SU-DHL-6 (cell line): Measurements from ENCODE around the gene MMP20.

Source experiments
- H2AFZ ChIP-seq: fragments of 200-600 bp; sonication (generic); 2 replicates; pipeline ENCODE4 v1.6.1; 2014; ENCODE audit warnings: low read depth, mild to moderate bottlenecking, moderate library complexity, mixed read lengths, antibody characterized with exemption, low read length; ENCODE audit not compliant: severe bottlenecking
- H3F3A ChIP-seq: fragments of 200-600 bp; shearing (Covaris generic); 2 replicates; pipeline ENCODE4 v1.6.0; 2016; ENCODE audit warnings: antibody characterized with exemption, mild to moderate bottlenecking; ENCODE audit not compliant: insufficient read depth
- H3K27ac ChIP-seq: fragments of 200-600 bp; sonication (generic); 2 replicates; pipeline ENCODE4 v1.5.1; 2016; ENCODE audit warnings: low read depth, mild to moderate bottlenecking, low read length, moderate library complexity, mixed read lengths
- H3K27me3 ChIP-seq: fragments of 200-600 bp; sonication (generic), shearing (Covaris generic); 2 replicates; pipeline ENCODE4 v1.6.0; 2014; ENCODE audit warnings: mild to moderate bottlenecking, low read length
- H3K36me3 ChIP-seq: fragments of 200-600 bp; sonication (generic); 2 replicates; pipeline ENCODE4 v1.6.1; 2014; ENCODE audit warnings: mild to moderate bottlenecking, low read length, mixed read lengths
- H3K4me2 ChIP-seq: fragments of 300-600, 200-600 bp; shearing (Covaris generic), sonication (generic); 2 replicates; pipeline ENCODE4 v1.6.0; 2014; ENCODE audit warnings: low read length, low read depth, mild to moderate bottlenecking; ENCODE audit not compliant: poor library complexity, severe bottlenecking
- H3K4me3 ChIP-seq: fragments of 200-600 bp; sonication (generic); 2 replicates; pipeline ENCODE4 v1.5.1; 2014; ENCODE audit warnings: antibody characterized with exemption, low read length, mild to moderate bottlenecking, mixed read lengths; ENCODE audit not compliant: insufficient read depth, poor library complexity, severe bottlenecking
- H3K79me2 ChIP-seq: fragments of 200-600 bp; sonication (generic); 2 replicates; pipeline ENCODE4 v1.6.1; 2014; ENCODE audit warnings: mild to moderate bottlenecking, low read length, moderate library complexity; ENCODE audit not compliant: insufficient read depth
- H3K9ac ChIP-seq: fragments of 200-600 bp; sonication (generic); 2 replicates; pipeline ENCODE4 v1.7.0; 2014; ENCODE audit warnings: mild to moderate bottlenecking, low read length
- H3K9me2 ChIP-seq: fragments of 200-600 bp; sonication (generic); replicated peaks from 2 replicates; pipeline ENCODE4 v1.6.1; 2014; ENCODE audit warnings: low read length; ENCODE audit not compliant: insufficient read depth
- H3K9me3 ChIP-seq: fragments of 200-600 bp; sonication (generic); 2 replicates; pipeline ENCODE4 v1.6.1; 2014; ENCODE audit warnings: low read length, mixed read lengths; ENCODE audit not compliant: insufficient read depth
- H4K20me1 ChIP-seq: fragments of 200-600 bp; sonication (generic); 2 replicates; pipeline ENCODE4 v1.6.1; 2014; ENCODE audit warnings: low read depth, mild to moderate bottlenecking, antibody characterized with exemption, low read length, moderate library complexity, mixed read lengths
- CTCF ChIP-seq: fragments of 200-600 bp; sonication (generic); IDR thresholded peaks from one replicate; pipeline ENCODE4 v1.5.1; 2017; ENCODE audit warnings: antibody characterized with exemption, mild to moderate bottlenecking, low read length, moderate library complexity; ENCODE audit not compliant: insufficient read depth, poor library complexity, severe bottlenecking
- EZH2phosphoT487 ChIP-seq: fragments of 200-600 bp; sonication (generic), shearing (Covaris generic); conservative IDR thresholded peaks from 2 replicates; pipeline ENCODE4 v1.6.1; 2018; ENCODE audit warnings: mild to moderate bottlenecking, antibody characterized with exemption, low read length, moderate library complexity, mixed read lengths

The MMP20 gene

GRCh38 chr11:102637731-102638130 lies 12.6 kb upstream of the MMP20 start:
- TF ChIP-seq EZH2phosphoT487 (no peak), CTCF (no peak)
- Histone ChIP-seq H3K9me2 (no peaks in the 10 kb centered on the region), H3K4me2 (no peak overlapping the region), H3F3A (no peaks in the 10 kb centered on the region), H3K79me2 (no peaks in the 10 kb centered on the region), H3K27me3 (no peaks in the 10 kb centered on the region), H3K9ac (no peak overlapping the region), H3K27ac (no peak overlapping the region), H3K36me3 (no peaks in the 10 kb centered on the region), H4K20me1 (no peaks in the 10 kb centered on the region), H2AFZ (no peak overlapping the region), H3K4me3 (no peak overlapping the region), H3K9me3 (no peaks in the 10 kb centered on the region)

DNA sequence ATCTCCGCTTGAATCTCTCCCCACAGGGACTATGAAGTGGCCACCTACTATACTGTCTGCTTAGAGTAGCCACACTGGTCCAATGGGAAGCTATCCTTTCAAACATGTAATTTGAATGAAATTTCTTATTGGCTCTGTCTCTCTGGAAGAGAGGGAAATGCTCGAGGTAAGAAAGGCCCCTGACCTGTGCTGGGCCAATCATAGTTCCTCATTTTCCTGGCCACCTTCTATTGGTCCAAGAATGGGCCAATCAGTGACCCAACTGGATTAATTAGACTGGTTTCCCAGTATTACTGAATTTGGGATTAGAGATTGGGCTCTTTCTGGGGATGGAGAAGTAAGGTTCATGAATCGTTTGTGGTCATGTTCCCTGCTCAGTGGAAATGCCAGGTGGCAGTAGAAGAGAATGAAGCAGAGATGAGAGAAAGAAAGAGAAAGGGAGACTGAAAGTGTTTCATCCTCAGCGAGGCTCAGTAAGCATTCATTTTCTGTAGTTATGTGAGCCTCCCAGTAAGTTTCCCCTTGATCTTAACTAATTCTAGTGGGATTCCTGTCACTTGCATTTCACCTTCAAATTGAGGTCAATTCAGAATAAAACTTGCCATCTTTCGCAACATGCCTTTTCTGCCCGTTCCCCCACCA lies 8.4 kb upstream of the MMP20 start:
- Histone ChIP-seq H3F3A (no peaks in the 10 kb centered on the region), H3K4me3 (no peak overlapping the region), H4K20me1 (no peaks in the 10 kb centered on the region), H3K9ac (no peak overlapping the region), H3K4me2 (no peak overlapping the region), H3K9me3 (no peaks in the 10 kb centered on the region), H3K27me3 (no peaks in the 10 kb centered on the region), H3K36me3 (no peaks in the 10 kb centered on the region), H3K79me2 (no peaks in the 10 kb centered on the region), H3K27ac (no peak overlapping the region), H2AFZ (no peak overlapping the region), H3K9me2 (no peaks in the 10 kb centered on the region)
- TF ChIP-seq EZH2phosphoT487 (no peak), CTCF (no peak)

- Histone ChIP-seq H3K27ac (no peak overlapping the region), H3K9ac (no peak overlapping the region), H3K4me3 (no peak overlapping the region), H3F3A (no peaks in the 10 kb centered on the region), H3K79me2 (no peaks in the 10 kb centered on the region), H3K9me3 (no peaks in the 10 kb centered on the region), H3K9me2 (no peaks in the 10 kb centered on the region), H3K4me2 (no peak overlapping the region), H4K20me1 (no peaks in the 10 kb centered on the region), H3K36me3 (no peaks in the 10 kb centered on the region), H3K27me3 (no peaks in the 10 kb centered on the region), H2AFZ (no peak overlapping the region)
- TF ChIP-seq CTCF (no peak), EZH2phosphoT487 (no peak)
These were observed 6.9 kb upstream of the MMP20 start for GRCh38 chr11:102632026-102632425.
